Mesenteric fat pad (tissue), 1 donor: ENCODE data around the gene PRR23E. TPM values are rescaled to one million over a fixed set of nuclear protein-coding genes. Genes with fewer than 3 reads are reported as not detected.

Experiments used
- DNase-seq: peaks from one replicate; pipeline ENCODE4 v3.0.0-alpha.2; 2020; ENCODE audit warnings: low spot score
- long read RNA-seq: library from polyadenylated mRNA; unstranded; transcript quantifications from one replicate; pipeline ENCODE4 v2.0.0, GENCODE V29; 2020
- total RNA-seq: library from RNA; stranded (reverse); fragmentation: NEBNext Ultra II Directional; extraction: Animal tissue kit (Norgen Biotek cat#: 25700); gene quantifications from one replicate; pipeline ENCODE4 v1.2.1, GENCODE V29; 2021
- donor health status: DM: yes; HTN: yes; CAD: no.

Gene PRR23E
- total RNA-seq, result not detected
- long read RNA-seq, result 0 reads

DNA sequence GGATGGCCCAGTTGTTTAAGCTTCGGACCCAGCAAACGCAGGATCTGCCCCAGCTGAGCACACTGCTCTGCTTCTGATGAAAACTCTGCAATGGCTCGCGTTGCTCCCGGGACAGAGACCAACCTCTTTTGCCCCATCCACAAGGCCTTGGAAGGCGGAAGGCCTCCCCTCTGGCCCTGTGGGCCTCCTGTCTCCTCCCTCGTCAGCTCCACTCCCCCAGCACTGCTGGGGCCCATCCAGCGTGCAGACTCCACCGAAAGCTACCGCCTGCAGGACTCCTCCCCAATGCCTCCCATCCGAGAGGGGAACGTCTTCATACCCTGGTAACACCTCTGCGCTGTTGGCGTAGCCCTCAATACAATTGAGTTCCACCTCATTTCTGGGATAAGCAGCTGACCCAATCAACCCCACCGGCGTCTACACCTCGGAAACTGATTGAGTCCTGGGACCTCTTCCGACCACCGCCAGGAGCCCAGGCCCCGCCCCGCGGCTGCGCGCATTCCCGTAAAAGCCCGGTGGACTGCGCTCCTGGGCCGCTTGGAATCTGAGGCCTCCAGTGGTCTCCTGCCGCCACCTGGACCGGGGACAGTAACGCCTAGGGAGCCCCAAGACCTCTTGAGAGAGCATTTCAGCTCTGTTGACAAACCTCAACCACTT, at the start of gene PRR23E:
Gene PRR23E, plus strand, starts transcription at position 556 of the 657 bp plus-strand sequence. CDS start 3,555 bp downstream, outside the sequence.
- DNase-seq, result peak; percentile 85

DNA sequence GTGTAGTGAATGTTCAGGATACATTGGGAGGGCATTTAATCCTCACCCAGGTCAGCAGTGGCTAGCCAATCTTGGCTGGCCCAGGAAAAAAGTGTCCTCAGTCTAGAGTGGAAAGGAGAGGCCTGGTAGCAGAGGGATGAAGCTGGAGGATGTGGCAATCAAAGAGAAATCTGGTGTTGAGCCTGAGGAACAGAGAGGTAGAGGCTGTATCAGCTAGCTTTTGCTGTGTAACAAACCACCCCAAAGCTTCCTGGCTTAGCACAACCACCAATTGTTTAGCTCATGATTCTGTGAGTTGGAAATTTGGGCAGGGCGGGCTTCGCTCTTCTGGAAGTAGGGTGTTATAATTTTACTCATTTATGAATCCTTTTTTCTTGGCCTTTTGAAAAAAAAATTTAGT, 49.8 kb upstream of the PRR23E start:
- no peak for DNase-seq

GRCh38 chr3:127144631-127145030, 48.3 kb upstream of the PRR23E start:
- DNase-seq, result peak; percentile 43

GRCh38 chr3:127145266-127145665, 47.7 kb upstream of the PRR23E start:
- DNase-seq, result peak; percentile 45

- peak; percentile 65 for DNase-seq
These were observed 45.5 kb upstream of the PRR23E start for GRCh38 chr3:127147291-127147885.

GRCh38 chr3:127149621-127150310, 43.2 kb upstream of the PRR23E start:
- peak; percentile 65 for DNase-seq

GRCh38 chr3:127150513-127151250, 42.2 kb upstream of the PRR23E start:
- DNase-seq, result peak; percentile 67

DNA sequence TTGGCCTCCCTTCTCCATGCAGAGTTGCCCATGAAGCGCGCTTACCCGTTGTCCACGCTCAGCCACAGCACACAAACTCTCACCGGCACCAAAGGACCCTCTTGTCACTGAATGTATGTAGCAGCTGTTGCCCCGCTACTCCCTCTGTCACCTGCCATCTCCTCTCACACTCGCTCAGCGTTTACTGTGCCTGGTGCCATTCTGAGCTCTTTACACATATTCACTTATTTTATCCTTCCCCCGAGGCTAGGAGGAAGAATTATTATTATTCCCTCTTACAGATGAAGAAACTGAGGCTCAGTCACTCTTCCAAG, 41.7 kb upstream of the PRR23E start:
- DNase-seq, result no peak

- DNase-seq, result no peak
These were observed 40.8 kb upstream of the PRR23E start for GRCh38 chr3:127151992-127152650.

- peak; percentile 76 for DNase-seq
These were observed 40.0 kb upstream of the PRR23E start for GRCh38 chr3:127152684-127153505.

DNA sequence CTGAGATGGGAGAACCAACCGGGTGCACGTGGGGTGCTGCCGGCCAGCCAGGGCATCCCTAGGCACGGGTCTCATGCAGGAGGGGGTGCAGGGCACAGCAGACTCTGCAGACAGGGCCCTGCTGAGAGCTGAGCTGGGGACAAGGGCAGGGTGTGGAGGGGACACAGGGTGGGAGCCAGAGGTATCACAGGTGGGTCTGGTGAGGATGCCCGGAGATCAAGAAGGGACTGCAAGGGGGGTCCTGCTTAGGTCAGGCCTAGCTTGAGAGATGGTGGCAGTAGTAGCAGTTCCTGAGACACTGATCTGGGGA, 39.5 kb upstream of the PRR23E start:
- DNase-seq, result peak; percentile 69

DNA sequence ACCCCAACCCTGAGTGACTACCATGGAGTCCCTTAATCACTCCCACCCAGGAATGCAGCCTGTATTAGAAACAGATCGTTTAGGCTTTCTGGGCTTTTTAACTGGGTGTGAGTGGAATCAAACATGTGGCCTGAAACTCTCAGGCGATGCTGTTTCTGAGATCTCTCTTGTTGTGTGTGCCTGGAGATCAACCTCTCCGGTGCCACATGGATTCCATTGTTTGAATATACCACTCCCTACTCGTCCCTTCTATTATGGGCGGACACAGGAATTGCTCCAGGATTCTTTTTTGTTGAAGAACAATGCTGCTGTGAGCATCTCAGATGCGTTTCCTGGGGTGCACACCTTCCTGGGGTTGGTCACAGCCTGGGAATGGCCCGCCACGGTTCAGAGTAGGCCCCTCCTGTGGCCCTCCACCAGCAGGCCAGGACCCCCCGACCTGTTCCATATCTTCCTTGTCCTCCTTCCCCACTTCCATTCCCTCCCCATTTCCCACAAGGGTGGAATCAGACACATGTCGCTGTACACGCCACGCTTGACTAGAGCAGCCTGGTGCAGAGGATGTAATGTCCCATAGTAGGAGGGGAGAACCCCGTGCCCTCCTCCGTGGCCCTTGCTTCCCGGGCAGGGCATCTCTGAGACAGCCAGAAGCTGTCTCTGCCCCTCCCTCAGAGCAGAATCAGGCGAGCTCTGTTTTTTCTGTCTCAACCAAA, 36.4 kb upstream of the PRR23E start:
- DNase-seq, result peak; percentile 72

DNA sequence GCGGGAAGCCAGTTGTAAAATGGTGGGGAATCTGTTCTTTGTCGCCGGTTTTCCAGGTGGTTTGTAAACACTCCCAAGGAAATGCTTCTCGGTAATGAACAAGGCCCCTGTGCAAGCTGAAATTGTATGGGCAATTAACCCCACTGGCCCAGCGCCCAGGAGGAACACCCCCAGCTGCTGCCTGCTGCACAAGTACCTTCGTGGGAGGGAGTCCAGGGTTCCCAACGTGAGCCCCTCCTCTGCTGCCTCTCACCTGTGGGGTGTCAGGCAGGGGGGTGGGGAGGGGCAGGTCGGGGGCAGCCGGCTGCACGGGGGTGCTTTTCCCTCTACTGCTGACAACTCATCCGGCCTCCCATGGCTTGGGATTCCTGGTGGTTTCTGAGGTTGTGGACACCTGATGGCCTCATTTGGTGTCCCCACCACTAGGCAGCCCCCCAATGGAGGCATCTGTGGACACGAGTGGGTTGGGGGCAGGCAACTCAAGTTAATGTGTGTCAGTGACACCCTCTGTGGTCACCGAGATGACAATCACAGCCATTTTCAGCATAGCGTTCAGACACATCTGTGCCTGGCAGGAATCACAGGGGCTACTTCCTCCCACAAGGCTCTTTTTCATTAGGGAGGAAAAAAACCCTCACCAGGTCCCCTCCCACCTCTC, 35.6 kb upstream of the PRR23E start:
- peak; percentile 65 for DNase-seq

DNA sequence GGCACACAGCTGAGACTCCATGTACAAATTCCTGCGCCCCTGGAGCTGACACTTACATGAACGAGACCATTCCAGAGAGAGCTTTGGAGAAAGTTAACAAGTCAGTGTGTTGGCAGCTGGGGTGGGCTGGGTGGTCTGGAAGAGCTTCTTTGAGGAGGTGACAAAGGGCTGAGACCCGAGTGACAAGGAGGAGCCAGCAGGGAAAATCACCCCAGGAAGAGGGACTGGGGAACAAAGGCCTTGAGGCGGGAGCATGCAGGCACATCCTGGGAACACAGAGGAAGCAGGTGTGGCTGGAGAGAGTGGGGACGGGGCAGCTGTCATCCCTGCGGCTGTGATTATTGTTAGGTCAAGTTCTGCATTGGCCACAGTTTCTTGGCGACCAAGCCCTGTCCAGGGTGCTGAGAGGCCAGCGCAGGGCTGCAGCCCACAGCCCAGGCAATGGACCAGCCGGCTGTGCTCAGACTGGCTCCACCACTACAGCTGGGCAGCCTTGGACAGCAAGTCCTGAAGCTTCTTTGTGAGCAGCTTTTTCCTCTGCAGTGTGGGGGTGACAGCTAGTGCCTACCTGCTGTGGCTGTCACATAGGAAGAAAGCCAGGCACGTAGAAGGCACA, 34.2 kb upstream of the PRR23E start:
- DNase-seq, result peak; percentile 53

- DNase-seq, result peak; percentile 41
These were observed 33.4 kb upstream of the PRR23E start for GRCh38 chr3:127159543-127159942.

- DNase-seq, result no peak
These were observed 31.7 kb upstream of the PRR23E start for GRCh38 chr3:127161236-127161635.

GRCh38 chr3:127161973-127162579, 30.9 kb upstream of the PRR23E start:
- no peak for DNase-seq

GRCh38 chr3:127162947-127163645, 29.8 kb upstream of the PRR23E start:
- DNase-seq, result peak; percentile 80
